IMR-90 (cell line): ENCODE results near the gene TMEM40. TPM values are rescaled to one million over a fixed set of nuclear protein-coding genes. Genes with fewer than 3 reads are reported as not detected.

Experiments used
- ATAC-seq: fragments of 200-7000 bp; cut with Tn5 transposase; 2 replicates; pipeline ENCODE4 v1.9.1; 2020; ENCODE audit warnings: low read depth, mild to moderate bottlenecking, moderate library complexity
- BruUV-seq: library from RNA; stranded (reverse); fragments of 400-500 nt; replicated peaks from 2 replicates; lab custom pipeline; 2021; lab: Mats Ljungman, UMichigan
- CTCF ChIA-PET: fragments of 300-600 bp; formaldehyde crosslinking; extraction: SDS; loops from one replicate; lab custom pipeline; 2021; ENCODE audit warnings: antibody characterized with exemption; lab: Yijun Ruan, JAX
- POLR2A ChIA-PET: fragments of 300-600 bp; sonication (Branson Sonifier 250); formaldehyde crosslinking; loops from one replicate; lab custom pipeline; 2022; ENCODE audit warnings: antibody characterized with exemption; ENCODE audit not compliant: unreplicated experiment; lab: Charles Lee
- DNase-seq: peaks from one replicate; pipeline ENCODE4 v3.0.0; 2013
- H2AFZ ChIP-seq: replicated peaks from 2 replicates; pipeline ENCODE3; 2013; ENCODE audit warnings: low read length, mild to moderate bottlenecking; ENCODE audit not compliant: poor library complexity
- H2AK5ac ChIP-seq: 2 replicates; pipeline ENCODE4 v1.6.1; 2013; ENCODE audit warnings: low read depth, low read length, inconsistent platforms
- H2AK9ac ChIP-seq: replicated peaks from 2 replicates; pipeline ENCODE3; 2013; ENCODE audit warnings: mild to moderate bottlenecking, low read depth, low read length, moderate library complexity; ENCODE audit not compliant: poor library complexity
- H2BK120ac ChIP-seq: 2 replicates; pipeline ENCODE4 v1.6.1; 2013; ENCODE audit warnings: low read depth, low read length, inconsistent platforms
- H2BK15ac ChIP-seq: 3 replicates; pipeline ENCODE4 v1.6.1; 2013; ENCODE audit warnings: low read depth, low read length, inconsistent platforms
- H2BK20ac ChIP-seq: 2 replicates; pipeline ENCODE4 v1.6.1; 2013; ENCODE audit warnings: low read depth, mild to moderate bottlenecking, inconsistent platforms, low read length, moderate library complexity
- H2BK5ac ChIP-seq: 2 replicates; pipeline ENCODE4 v1.6.1; 2013; ENCODE audit warnings: mild to moderate bottlenecking, low read depth, low read length, inconsistent platforms; ENCODE audit not compliant: poor library complexity, severe bottlenecking
- H3K14ac ChIP-seq: replicated peaks from 2 replicates; pipeline ENCODE4 v1.6.1; 2013; ENCODE audit warnings: low read depth, low read length, inconsistent platforms
- H3K18ac ChIP-seq: 2 replicates; pipeline ENCODE4 v1.6.1; 2013; ENCODE audit warnings: low read depth, low read length, control low read depth
- H3K23ac ChIP-seq: 2 replicates; pipeline ENCODE4 v1.6.1; 2013; ENCODE audit warnings: low read depth, low read length, inconsistent platforms
- H3K27ac ChIP-seq: 2 replicates; pipeline ENCODE4 v1.5.1; 2013; ENCODE audit warnings: mild to moderate bottlenecking, control low read depth, low read length; ENCODE audit not compliant: insufficient read depth
- H3K27me3 ChIP-seq: 2 replicates; pipeline ENCODE4 v1.6.1; 2013; ENCODE audit warnings: low read length; ENCODE audit not compliant: control insufficient read depth, insufficient read depth
- H3K36me3 ChIP-seq: 2 replicates; pipeline ENCODE4 v1.6.1; 2013; ENCODE audit warnings: low read length, mixed read lengths; ENCODE audit not compliant: control insufficient read depth, insufficient read depth
- H3K4ac ChIP-seq: 2 replicates; pipeline ENCODE4 v1.6.1; 2013; ENCODE audit warnings: low read depth, low read length, inconsistent platforms
- H3K4me1 ChIP-seq: 2 replicates; pipeline ENCODE4 v1.6.1; 2013; ENCODE audit warnings: low read length, mixed read lengths; ENCODE audit not compliant: control insufficient read depth, insufficient read depth
- H3K4me2 ChIP-seq: 2 replicates; pipeline ENCODE4 v1.6.1; 2013; ENCODE audit warnings: low read depth, mild to moderate bottlenecking, control low read depth, low read length, moderate library complexity
- H3K4me3 ChIP-seq: 2 replicates; pipeline ENCODE4 v1.5.1; 2013; ENCODE audit warnings: low read depth, mild to moderate bottlenecking, control low read depth, low read length, moderate library complexity; ENCODE audit not compliant: insufficient read depth
- H3K56ac ChIP-seq: 2 replicates; pipeline ENCODE4 v1.6.1; 2013; ENCODE audit warnings: low read length, inconsistent platforms; ENCODE audit not compliant: insufficient read depth; ENCODE audit errors: extremely low read depth
- H3K79me1 ChIP-seq, 2 experiments: 2 replicates each; pipeline ENCODE4 v1.6.1; 2013; ENCODE audit warnings: low read length in 2 of 2, inconsistent platforms in 1 of 2, low read depth in 1 of 2
- H3K9ac ChIP-seq: 2 replicates; pipeline ENCODE4 v1.6.1; 2013; ENCODE audit warnings: low read depth, low read length, control low read depth
- H3K9me1 ChIP-seq: 2 replicates; pipeline ENCODE4 v1.6.1; 2013; ENCODE audit warnings: low read length, inconsistent platforms; ENCODE audit not compliant: insufficient read depth
- H3K9me3 ChIP-seq: 2 replicates; pipeline ENCODE4 v1.6.1; 2013; ENCODE audit warnings: low read length; ENCODE audit not compliant: control insufficient read depth, insufficient read depth
- H4K20me1 ChIP-seq: 2 replicates; pipeline ENCODE4 v1.6.1; 2013; ENCODE audit warnings: low read length, inconsistent platforms; ENCODE audit not compliant: insufficient read depth
- H4K5ac ChIP-seq: 2 replicates; pipeline ENCODE4 v1.6.1; 2013; ENCODE audit warnings: mild to moderate bottlenecking, low read depth, low read length, control low read depth
- H4K8ac ChIP-seq, 2 experiments: 2 replicates each; pipeline ENCODE4 v1.6.1; 2013; ENCODE audit warnings: low read depth in 2 of 2, low read length in 2 of 2, control low read depth in 1 of 2, inconsistent platforms in 1 of 2
- H4K91ac ChIP-seq: 2 replicates; pipeline ENCODE4 v1.6.1; 2013; ENCODE audit warnings: low read depth, low read length, inconsistent platforms; ENCODE audit not compliant: insufficient read depth
- BHLHE40 ChIP-seq: fragments of 150-350 bp; IDR thresholded peaks from 2 replicates; pipeline ENCODE4 v1.6.1; 2016; ENCODE audit warnings: mild to moderate bottlenecking, low read depth, low read length
- CEBPB ChIP-seq: IDR thresholded peaks from 2 replicates; pipeline ENCODE4 v1.6.1; 2012; ENCODE audit warnings: low read depth, low read length, improper control_type of control experiment
- CHD1 ChIP-seq: IDR thresholded peaks from 2 replicates; pipeline ENCODE4 v1.6.1; 2012; ENCODE audit warnings: low read depth, low read length, improper control_type of control experiment
- CTCF ChIP-seq: conservative IDR thresholded peaks from 2 replicates; pipeline ENCODE4 v1.5.1; 2012; ENCODE audit warnings: mild to moderate bottlenecking, low read depth, low read length, improper control_type of control experiment
- MAFK ChIP-seq: IDR thresholded peaks from 2 replicates; pipeline ENCODE4 v1.6.1; 2012; ENCODE audit warnings: low read depth, low read length, improper control_type of control experiment
- MAZ ChIP-seq: IDR thresholded peaks from 2 replicates; pipeline ENCODE4 v1.6.1; 2012; ENCODE audit warnings: low read depth, mild to moderate bottlenecking, low read length, improper control_type of control experiment, moderate library complexity, borderline replicate concordance
- MXI1 ChIP-seq: IDR thresholded peaks from 2 replicates; pipeline ENCODE4 v1.6.1; 2012; ENCODE audit warnings: low read depth, mild to moderate bottlenecking, low read length, moderate library complexity, borderline replicate concordance
- POLR2A ChIP-seq: IDR thresholded peaks from 2 replicates; pipeline ENCODE4 v1.6.1; 2012; ENCODE audit warnings: mild to moderate bottlenecking, low read depth, low read length
- RAD21 ChIP-seq: IDR thresholded peaks from 2 replicates; pipeline ENCODE4 v1.6.1; 2012; ENCODE audit warnings: low read length, improper control_type of control experiment
- RFX5 ChIP-seq: IDR thresholded peaks from 2 replicates; pipeline ENCODE4 v1.8.0; 2012; ENCODE audit warnings: low read depth, mild to moderate bottlenecking, low read length, moderate library complexity
- WGBS, 2 experiments: methylation state at CpG; one replicate each; pipeline versions ENCODE4 v1.1.5 to v1.1.7; 2013; ENCODE audit warnings: missing lambda C conversion rate in 2 of 2; ENCODE audit not compliant: insufficient read length in 1 of 2; ENCODE audit errors: extremely low coverage in 2 of 2; 5-methylcytosine and 5-hydroxymethylcytosine counted together
- dilution Hi-C: fragments of 300-500 bp; cut with HindIII; formaldehyde crosslinking; loops from one replicate; pipeline ENCODE4 v1.14.3; 2018; ENCODE audit warnings: low sequenced_read_pairs; ENCODE audit not compliant: unreplicated experiment
- in situ Hi-C: fragments of 300-500 bp; cut with MboI; formaldehyde crosslinking; loops from 3 replicates; pipeline ENCODE4 v1.14.3; 2019; ENCODE audit warnings: low sequenced_read_pairs, inconsistent platforms, mixed read lengths
- intact Hi-C: fragments of 100-400 bp; cut with micrococcal nuclease; formaldehyde crosslinking; loops from 2 replicates; pipeline ENCODE4 v1.10.0; 2022
- polyA plus RNA-seq, 3 experiments: library from polyadenylated mRNA; depleted of rRNA; stranded (reverse); fragments of >200 nt; gene quantifications; 2 replicates each; pipeline ENCODE4 v1.2.3, GENCODE V29; 2012; ENCODE audit warnings: low replicate concordance in 1 of 3
- total RNA-seq: library from RNA; depleted of rRNA; stranded (reverse); fragments of >200 nt; gene quantifications from 2 replicates; pipeline ENCODE4 v1.2.3, GENCODE V29; 2012

TMEM40 gene
- total and polyA plus RNA-seq, 2 of the 4 experiments (the other 2 are of a cell fraction): 0.27 TPM; not detected in 1

DNA sequence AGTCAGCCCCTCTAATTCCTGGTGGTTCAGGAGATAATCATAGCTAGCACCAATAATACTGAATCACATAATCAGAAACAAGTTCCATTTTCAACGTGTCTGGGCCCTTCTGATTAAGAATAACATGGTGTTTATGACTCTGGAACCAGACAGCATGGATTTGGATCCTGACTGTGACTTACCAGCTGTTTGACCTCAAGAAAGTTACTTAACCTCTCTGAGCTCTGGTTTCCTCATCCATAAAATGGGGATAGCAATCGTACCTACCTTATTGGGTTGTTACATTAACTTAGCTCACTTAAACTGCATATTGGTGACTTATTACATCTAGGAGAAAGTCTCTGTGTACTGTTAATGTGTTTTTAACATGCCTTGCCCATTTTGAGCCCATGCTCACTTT is 10.7 kb upstream of the TMEM40 start:
- Histone ChIP-seq H3K4me3 (no peak overlapping the region), H3K27ac (no peak overlapping the region), H3K56ac (no peak overlapping the region), H3K23ac (no peak overlapping the region), H2AK9ac (no peak overlapping the region), H3K27me3 (peaks cover 3% of the 10 kb centered on the region), H2AK5ac (no peak overlapping the region), H3K36me3 (no peaks in the 10 kb centered on the region), H2BK15ac (no peak overlapping the region), H2BK120ac (no peak overlapping the region), H3K4ac (no peak overlapping the region), H3K79me1 (no peaks in the 10 kb centered on the region), H3K4me2 (no peak overlapping the region), H4K8ac (no peak overlapping the region), H3K9me3 (peaks cover 2% of the 10 kb centered on the region; the same call in 1 of the 2 replicates), H4K91ac (no peak overlapping the region), H3K18ac (no peak overlapping the region), H4K20me1 (no peaks in the 10 kb centered on the region), H3K9me1 (0 out of 2 replicates have a peak, but pooled peaks cover 2% of the 10 kb centered on the region), H4K5ac (no peak overlapping the region), H3K4me1 (peaks cover 3% of the 10 kb centered on the region; the same call in 1 of the 2 replicates), H2BK5ac (no peak overlapping the region), H2BK20ac (no peak overlapping the region), H3K14ac (no peak overlapping the region), H3K9ac (no peak overlapping the region), H2AFZ (no peak overlapping the region)
- no peak for ATAC-seq
- no peak for TF ChIP-seq RFX5
- TF ChIP-seq CTCF: no peak
- TF ChIP-seq MXI1: no peak
- TF ChIP-seq CHD1: no peak
- TF ChIP-seq POLR2A: no peak
- TF ChIP-seq CEBPB: no peak
- no peak for TF ChIP-seq BHLHE40
- TF ChIP-seq MAFK: no peak
- no peak for TF ChIP-seq RAD21
- no peak for TF ChIP-seq MAZ
- BruUV-seq: no TSS peak
- DNase-seq: no peak
- dilution Hi-C loops: no loop called here
- CTCF ChIA-PET: no interaction called here
- WGBS, 2 experiments: no CpG with 5 or more reads among the region's 2 CpGs
- intact Hi-C loops: no loop called here
- in situ Hi-C loops: no loop called here
- POLR2A ChIA-PET: no interaction called here
